Caco-2 (cell line): ENCODE measurements around the gene ZNF254. TPM values are rescaled to one million over a fixed set of nuclear protein-coding genes. Genes with fewer than 3 reads are reported as not detected.
"Not testable (repeated sequence)": the region's sequence is repeated elsewhere in the genome, so short reads cannot be mapped to it uniquely, and the experiment has no call there.

Source experiments
- Bru-seq: library from RNA; stranded (reverse); fragments of 400-500 nt; gene quantifications from one replicate; lab custom pipeline; 2021; lab: Mats Ljungman, UMichigan
- BruChase-seq, 2 experiments: library from RNA; stranded (reverse); fragments of 400-500 nt; gene quantifications; one replicate each; lab custom pipeline; 2021; lab: Mats Ljungman, UMichigan
- BruUV-seq: library from RNA; stranded (reverse); fragments of 400-500 nt; replicated peaks from 2 replicates; lab custom pipeline; 2021; lab: Mats Ljungman, UMichigan
- CTCF ChIA-PET: fragments of 300-600 bp; sonication (Branson Sonifier 250); formaldehyde crosslinking; loops from one replicate; lab custom pipeline; 2022; ENCODE audit warnings: antibody characterized with exemption; lab: Charles Lee
- POLR2A ChIA-PET: fragments of 300-600 bp; sonication (Branson Sonifier 250); formaldehyde crosslinking; loops from one replicate; lab custom pipeline; 2022; ENCODE audit warnings: antibody characterized with exemption; lab: Charles Lee
- DNase-seq, 2 experiments: peaks; one replicate each; pipeline versions ENCODE4 v3.0.0 to v3.0.0-alpha.2; 2020 to 2022
- H3K27me3 ChIP-seq: replicated peaks from 2 replicates; pipeline ENCODE4 v1.6.0; 2011; ENCODE audit warnings: low read length; ENCODE audit not compliant: control insufficient read depth, insufficient read depth
- H3K36me3 ChIP-seq: 2 replicates; pipeline ENCODE4 v1.5.1; 2011; ENCODE audit warnings: low read length; ENCODE audit not compliant: control insufficient read depth, insufficient read depth
- H3K4me1 ChIP-seq: fragments of 250-450 bp; sonication (Bioruptor Pico); 2 replicates; pipeline ENCODE4 v1.5.1; 2020; ENCODE audit warnings: mild to moderate bottlenecking
- H3K4me3 ChIP-seq: 2 replicates; pipeline ENCODE4 v1.5.1; 2011; ENCODE audit warnings: low read depth, mild to moderate bottlenecking, control low read depth, low read length
- H3K9me3 ChIP-seq: fragments of 250-450 bp; sonication (Bioruptor Pico); 2 replicates; pipeline ENCODE4 v1.5.1; 2020; ENCODE audit warnings: mild to moderate bottlenecking, moderate library complexity
- H3K27ac Mint-ChIP-seq: one replicate; pipeline ENCODE4 v1.8.0; 2022; ENCODE audit warnings: mixed read lengths; ENCODE audit not compliant: unreplicated experiment
- H3K27me3 Mint-ChIP-seq: one replicate; pipeline ENCODE4 v1.8.0; 2022; ENCODE audit warnings: mixed read lengths; ENCODE audit not compliant: insufficient read depth, unreplicated experiment
- H3K36me3 Mint-ChIP-seq: one replicate; pipeline ENCODE4 v1.8.0; 2022; ENCODE audit warnings: mild to moderate bottlenecking, mixed read lengths; ENCODE audit not compliant: insufficient read depth, unreplicated experiment
- H3K4me1 Mint-ChIP-seq: one replicate; pipeline ENCODE4 v1.8.0; 2022; ENCODE audit warnings: low read depth, mixed read lengths; ENCODE audit not compliant: unreplicated experiment
- H3K4me3 Mint-ChIP-seq: one replicate; pipeline ENCODE4 v1.8.0; 2022; ENCODE audit warnings: mild to moderate bottlenecking, moderate library complexity, mixed read lengths; ENCODE audit not compliant: unreplicated experiment
- H3K9me3 Mint-ChIP-seq: one replicate; pipeline ENCODE4 v1.8.0; 2022; ENCODE audit warnings: mixed read lengths; ENCODE audit not compliant: unreplicated experiment
- CTCF ChIP-seq, 2 experiments: fragments of 200-600 bp in 1 of 2; IDR thresholded peaks; 1 replicate in 1 of 2; 2 replicates in 1 of 2; pipeline versions ENCODE4 v1.5.1 to v1.8.0; 2011 to 2022; ENCODE audit warnings: antibody characterized with exemption in 1 of 2, control low read depth in 1 of 2, inconsistent platforms in 1 of 2, low read depth in 1 of 2, low read length in 1 of 2, mild to moderate bottlenecking in 1 of 2, moderate library complexity in 1 of 2; ENCODE audit not compliant: insufficient read depth in 1 of 2, severe bottlenecking in 1 of 2, unreplicated experiment in 1 of 2
- intact Hi-C: fragments of 100-400 bp; cut with micrococcal nuclease; formaldehyde crosslinking; loops from one replicate; pipeline ENCODE4 v1.10.0; 2022; ENCODE audit not compliant: unreplicated experiment
- long read RNA-seq: library from polyadenylated mRNA; stranded (forward); transcript quantifications from one replicate; pipeline ENCODE4 v2.0.0, GENCODE V29; 2022
- total RNA-seq: library from RNA; stranded (reverse); gene quantifications from 2 replicates; pipeline ENCODE4 v1.2.3, GENCODE V29; 2022

Gene ZNF254
- total RNA-seq (16.3 and 16.5 TPM in 2 replicates), Bru-seq, nascent RNA (percentile 87 among the genes with signal in this experiment), BruChase-seq, experiment 1, labeled RNA remaining after a 2-hour chase (percentile 87 among the genes with signal in this experiment), BruChase-seq, experiment 2, labeled RNA remaining after a 6-hour chase (percentile 76 among the genes with signal in this experiment)
- long read RNA-seq, full-length matches to known transcripts = 9 of 21 reads
- long read RNA-seq, partial matches to known transcripts = 1 of 21 reads
- long read RNA-seq, other reads (novel, unspliced or antisense) = 11 of 21 reads

- peak; percentile 92 to 96 for DNase-seq
- Histone ChIP-seq H3K4me1 (no peaks in the 10 kb centered on the region), H3K36me3 (no peaks in the 10 kb centered on the region), H3K4me3 (peak within 1 kb of the TSS; percentile 86), H3K27me3 (no peaks in the 10 kb centered on the region), H3K9me3 (no peaks in the 10 kb centered on the region; the same call in 1 of the 2 replicates)
- BruUV-seq = TSS peak; percentile 43
- Mint-ChIP-seq H3K9me3 (no peaks in the 10 kb centered on the region), H3K36me3 (peaks cover 32% of the 10 kb centered on the region), H3K4me3 (peak within 1 kb of the TSS; percentile 87), H3K27ac (peak within 1 kb of the TSS; percentile 95), H3K27me3 (no peaks in the 10 kb centered on the region), H3K4me1 (no peaks in the 10 kb centered on the region)
- CTCF ChIA-PET = no interaction called here
- POLR2A ChIA-PET = interaction anchor here (0.5 to 2.0 kb wide), 5 partner anchors 8 to 400 kb away, joined by 3 to 20 read pairs (median 4); partner anchors contain the start of gene ZNF675
- no peak for TF ChIP-seq CTCF (IDR thresholded peaks at IDR 0.05; ENCODE audit: insufficient read depth in 1 of 2, low read depth in 1 of 2, low read length in 1 of 2, severe bottlenecking in 1 of 2, unreplicated experiment in 1 of 2)
- intact Hi-C loops = loop anchor here (1.0 kb wide), 2 partner anchors 54 kb away; no protein-coding TSS in a partner anchor
Measured at GRCh38 chr19:24086974-24087595, at the start of gene ZNF254. Gene ZNF254, plus strand, starts transcription at chr19:24087187. Its CDS starts 121 bp downstream, at chr19:24087308.

GRCh38 chr19:24040621-24041020 is 46.4 kb upstream of the ZNF254 start:
- Mint-ChIP-seq H3K9me3 (no peaks in the 10 kb centered on the region), H3K27me3 (no peaks in the 10 kb centered on the region), H3K36me3 (peaks cover 58% of the 10 kb centered on the region), H3K4me3 (no peak overlapping the region), H3K4me1 (no peaks in the 10 kb centered on the region), H3K27ac (no peak overlapping the region)
- CTCF ChIA-PET = no interaction called here
- peaks cover 5% of the 10 kb centered on the region; the same call in 1 of the 2 replicates for H3K36me3 ChIP-seq
- H3K4me3 ChIP-seq = no peak overlapping the region
- POLR2A ChIA-PET = no interaction called here
- TF ChIP-seq CTCF (IDR thresholded peaks at IDR 0.05; ENCODE audit: insufficient read depth in 1 of 2, low read depth in 1 of 2, low read length in 1 of 2, severe bottlenecking in 1 of 2, unreplicated experiment in 1 of 2) = no peak
- DNase-seq = no peak
- no TSS peak for BruUV-seq
- intact Hi-C loops = no loop called here
- H3K27me3 ChIP-seq = no peaks in the 10 kb centered on the region
- H3K4me1 ChIP-seq = no peaks in the 10 kb centered on the region
- H3K9me3 ChIP-seq = no peaks in the 10 kb centered on the region

GRCh38 chr19:24041326-24041725 is 45.7 kb upstream of the ZNF254 start:
- POLR2A ChIA-PET, BruUV-seq, CTCF ChIA-PET, H3K27me3 Mint-ChIP-seq, H3K27me3 ChIP-seq, H3K4me3 Mint-ChIP-seq, H3K4me1 ChIP-seq, H3K9me3 ChIP-seq, DNase-seq, H3K4me3 ChIP-seq, intact Hi-C loops, H3K36me3 ChIP-seq, H3K9me3 Mint-ChIP-seq, H3K4me1 Mint-ChIP-seq, H3K27ac Mint-ChIP-seq: not testable (repeated sequence)
- peaks cover 57% of the 10 kb centered on the region for H3K36me3 Mint-ChIP-seq
